ENCODE measurements around the gene CTNNAL1.

Gene CTNNAL1

GRCh38 chr9:109012009-109012875, 1.1 kb downstream of the CTNNAL1 start:
- peak overlapping the region; percentile 73 for H3K27ac ChIP-seq (ENCODE audit: low read depth, low read length)
- no peaks in the 10 kb centered on the region for H3K27me3 ChIP-seq (ENCODE audit: insufficient read depth, low read length)
- H3K4me1 ChIP-seq (ENCODE audit: control insufficient read depth, insufficient read depth, low read length, unreplicated experiment) = peaks cover 33% of the 10 kb centered on the region
- H2AFZ ChIP-seq (ENCODE audit: low read length, unreplicated experiment) = peak overlapping the region; percentile 30
- no peaks in the 10 kb centered on the region for H3K36me3 ChIP-seq (ENCODE audit: insufficient read depth, low read length)
- peaks cover 45% of the 10 kb centered on the region for H3K79me2 ChIP-seq (ENCODE audit: control insufficient read depth, insufficient read depth, low read length, unreplicated experiment)
- peak overlapping the region; percentile 92 for H3K4me3 ChIP-seq (ENCODE audit: low read depth, low read length)

GRCh38 chr9:109011231-109011671, 2.0 kb downstream of the CTNNAL1 start:
- Histone ChIP-seq H3K4me1 (ENCODE audit: control insufficient read depth, insufficient read depth, low read length, unreplicated experiment) (peaks cover 33% of the 10 kb centered on the region), H3K27ac (ENCODE audit: low read depth, low read length) (peak overlapping the region; percentile 73), H3K27me3 (ENCODE audit: insufficient read depth, low read length) (no peaks in the 10 kb centered on the region), H3K79me2 (ENCODE audit: control insufficient read depth, insufficient read depth, low read length, unreplicated experiment) (peaks cover 55% of the 10 kb centered on the region), H3K4me3 (ENCODE audit: low read depth, low read length) (peak overlapping the region; percentile 92), H3K36me3 (ENCODE audit: insufficient read depth, low read length) (no peaks in the 10 kb centered on the region), H2AFZ (ENCODE audit: low read length, unreplicated experiment) (no peak overlapping the region)

- no peaks in the 10 kb centered on the region for H3K27me3 ChIP-seq (ENCODE audit: insufficient read depth, low read length)
- peaks cover 33% of the 10 kb centered on the region for H3K4me1 ChIP-seq (ENCODE audit: control insufficient read depth, insufficient read depth, low read length, unreplicated experiment)
- H3K4me3 ChIP-seq (ENCODE audit: low read depth, low read length) = peak overlapping the region; percentile 92
- H3K36me3 ChIP-seq (ENCODE audit: insufficient read depth, low read length) = no peaks in the 10 kb centered on the region
- peak overlapping the region; percentile 73 for H3K27ac ChIP-seq (ENCODE audit: low read depth, low read length)
- peaks cover 56% of the 10 kb centered on the region for H3K79me2 ChIP-seq (ENCODE audit: control insufficient read depth, insufficient read depth, low read length, unreplicated experiment)
- H2AFZ ChIP-seq (ENCODE audit: low read length, unreplicated experiment) = no peak overlapping the region
Measured at GRCh38 chr9:109010746-109011145, 2.6 kb downstream of the CTNNAL1 start.

- Histone ChIP-seq H3K27ac (ENCODE audit: low read depth, low read length) (no peak overlapping the region), H3K27me3 (ENCODE audit: insufficient read depth, low read length) (no peaks in the 10 kb centered on the region), H3K4me1 (ENCODE audit: control insufficient read depth, insufficient read depth, low read length, unreplicated experiment) (peaks cover 15% of the 10 kb centered on the region), H3K79me2 (ENCODE audit: control insufficient read depth, insufficient read depth, low read length, unreplicated experiment) (peaks cover 61% of the 10 kb centered on the region), H2AFZ (ENCODE audit: low read length, unreplicated experiment) (no peak overlapping the region), H3K4me3 (ENCODE audit: low read depth, low read length) (no peak overlapping the region), H3K36me3 (ENCODE audit: insufficient read depth, low read length) (peaks cover 20% of the 10 kb centered on the region)
Measured at GRCh38 chr9:109005678-109006077, 7.6 kb downstream of the CTNNAL1 start.

GRCh38 chr9:109003116-109003515, 10.2 kb downstream of the CTNNAL1 start:
- peaks cover 58% of the 10 kb centered on the region for H3K79me2 ChIP-seq (ENCODE audit: control insufficient read depth, insufficient read depth, low read length, unreplicated experiment)
- peaks cover 9% of the 10 kb centered on the region for H3K4me1 ChIP-seq (ENCODE audit: control insufficient read depth, insufficient read depth, low read length, unreplicated experiment)
- H3K27ac ChIP-seq (ENCODE audit: low read depth, low read length) = no peak overlapping the region
- H3K4me3 ChIP-seq (ENCODE audit: low read depth, low read length) = no peak overlapping the region
- H3K36me3 ChIP-seq (ENCODE audit: insufficient read depth, low read length) = peaks cover 26% of the 10 kb centered on the region
- H2AFZ ChIP-seq (ENCODE audit: low read length, unreplicated experiment) = no peak overlapping the region
- no peaks in the 10 kb centered on the region for H3K27me3 ChIP-seq (ENCODE audit: insufficient read depth, low read length)

- H2AFZ ChIP-seq (ENCODE audit: low read length, unreplicated experiment) = no peak overlapping the region
- H3K27me3 ChIP-seq (ENCODE audit: insufficient read depth, low read length) = no peaks in the 10 kb centered on the region
- H3K4me1 ChIP-seq (ENCODE audit: control insufficient read depth, insufficient read depth, low read length, unreplicated experiment) = peaks cover 9% of the 10 kb centered on the region
- peak overlapping the region; percentile 64; the same call in 1 of the 2 replicates for H3K27ac ChIP-seq (ENCODE audit: low read depth, low read length)
- H3K4me3 ChIP-seq (ENCODE audit: low read depth, low read length) = no peak overlapping the region
- peaks cover 26% of the 10 kb centered on the region for H3K36me3 ChIP-seq (ENCODE audit: insufficient read depth, low read length)
- H3K79me2 ChIP-seq (ENCODE audit: control insufficient read depth, insufficient read depth, low read length, unreplicated experiment) = peaks cover 58% of the 10 kb centered on the region
Measured at GRCh38 chr9:109002141-109002540, 11.2 kb downstream of the CTNNAL1 start.

GRCh38 chr9:109001275-109001676, 12.0 kb downstream of the CTNNAL1 start:
- no peaks in the 10 kb centered on the region for H3K27me3 ChIP-seq (ENCODE audit: insufficient read depth, low read length)
- no peak overlapping the region for H3K4me3 ChIP-seq (ENCODE audit: low read depth, low read length)
- H3K27ac ChIP-seq (ENCODE audit: low read depth, low read length) = peak overlapping the region; percentile 68
- peaks cover 9% of the 10 kb centered on the region for H3K4me1 ChIP-seq (ENCODE audit: control insufficient read depth, insufficient read depth, low read length, unreplicated experiment)
- H3K79me2 ChIP-seq (ENCODE audit: control insufficient read depth, insufficient read depth, low read length, unreplicated experiment) = peaks cover 51% of the 10 kb centered on the region
- H2AFZ ChIP-seq (ENCODE audit: low read length, unreplicated experiment) = no peak overlapping the region
- peaks cover 26% of the 10 kb centered on the region for H3K36me3 ChIP-seq (ENCODE audit: insufficient read depth, low read length)

GRCh38 chr9:108997112-108997511, 16.2 kb downstream of the CTNNAL1 start:
- no peak overlapping the region for H2AFZ ChIP-seq (ENCODE audit: low read length, unreplicated experiment)
- no peak overlapping the region for H3K4me3 ChIP-seq (ENCODE audit: low read depth, low read length)
- H3K27me3 ChIP-seq (ENCODE audit: insufficient read depth, low read length) = no peaks in the 10 kb centered on the region
- H3K36me3 ChIP-seq (ENCODE audit: insufficient read depth, low read length) = peaks cover 13% of the 10 kb centered on the region; the same call in 1 of the 2 replicates
- H3K27ac ChIP-seq (ENCODE audit: low read depth, low read length) = no peak overlapping the region
- H3K79me2 ChIP-seq (ENCODE audit: control insufficient read depth, insufficient read depth, low read length, unreplicated experiment) = peaks cover 29% of the 10 kb centered on the region
- H3K4me1 ChIP-seq (ENCODE audit: control insufficient read depth, insufficient read depth, low read length, unreplicated experiment) = peaks cover 13% of the 10 kb centered on the region

GRCh38 chr9:108996643-108997042, 16.7 kb downstream of the CTNNAL1 start:
- peaks cover 29% of the 10 kb centered on the region for H3K79me2 ChIP-seq (ENCODE audit: control insufficient read depth, insufficient read depth, low read length, unreplicated experiment)
- H3K36me3 ChIP-seq (ENCODE audit: insufficient read depth, low read length) = peaks cover 13% of the 10 kb centered on the region; the same call in 1 of the 2 replicates
- peaks cover 10% of the 10 kb centered on the region for H3K4me1 ChIP-seq (ENCODE audit: control insufficient read depth, insufficient read depth, low read length, unreplicated experiment)
- H3K27me3 ChIP-seq (ENCODE audit: insufficient read depth, low read length) = no peaks in the 10 kb centered on the region
- no peak overlapping the region for H3K4me3 ChIP-seq (ENCODE audit: low read depth, low read length)
- H2AFZ ChIP-seq (ENCODE audit: low read length, unreplicated experiment) = no peak overlapping the region
- no peak overlapping the region for H3K27ac ChIP-seq (ENCODE audit: low read depth, low read length)

- H3K36me3 ChIP-seq (ENCODE audit: insufficient read depth, low read length) = peaks cover 22% of the 10 kb centered on the region
- no peak overlapping the region for H2AFZ ChIP-seq (ENCODE audit: low read length, unreplicated experiment)
- no peak overlapping the region for H3K27ac ChIP-seq (ENCODE audit: low read depth, low read length)
- no peak overlapping the region for H3K4me3 ChIP-seq (ENCODE audit: low read depth, low read length)
- H3K27me3 ChIP-seq (ENCODE audit: insufficient read depth, low read length) = no peaks in the 10 kb centered on the region
- H3K79me2 ChIP-seq (ENCODE audit: control insufficient read depth, insufficient read depth, low read length, unreplicated experiment) = peaks cover 21% of the 10 kb centered on the region
- H3K4me1 ChIP-seq (ENCODE audit: control insufficient read depth, insufficient read depth, low read length, unreplicated experiment) = peaks cover 10% of the 10 kb centered on the region
Measured at GRCh38 chr9:108994695-108995094, 18.6 kb downstream of the CTNNAL1 start.

GRCh38 chr9:108991479-108991878, 21.8 kb downstream of the CTNNAL1 start:
- Histone ChIP-seq H3K79me2 (ENCODE audit: control insufficient read depth, insufficient read depth, low read length, unreplicated experiment) (no peaks in the 10 kb centered on the region), H2AFZ (ENCODE audit: low read length, unreplicated experiment) (no peak overlapping the region), H3K27ac (ENCODE audit: low read depth, low read length) (no peak overlapping the region), H3K27me3 (ENCODE audit: insufficient read depth, low read length) (no peaks in the 10 kb centered on the region), H3K4me3 (ENCODE audit: low read depth, low read length) (no peak overlapping the region), H3K4me1 (ENCODE audit: control insufficient read depth, insufficient read depth, low read length, unreplicated experiment) (peaks cover 10% of the 10 kb centered on the region), H3K36me3 (ENCODE audit: insufficient read depth, low read length) (peaks cover 30% of the 10 kb centered on the region)
